ENCODE results near the gene PDE4D.

GRCh38 chr5:59095480-59095879 is 798.0 kb downstream of the PDE4D start:
- TF ChIP-seq CTCF (IDR thresholded peaks at IDR 0.05) (no peak), POLR2A (IDR thresholded peaks at IDR 0.05) (no peak)
